ENCODE results near the gene CACNA1D.

CACNA1D gene

DNA sequence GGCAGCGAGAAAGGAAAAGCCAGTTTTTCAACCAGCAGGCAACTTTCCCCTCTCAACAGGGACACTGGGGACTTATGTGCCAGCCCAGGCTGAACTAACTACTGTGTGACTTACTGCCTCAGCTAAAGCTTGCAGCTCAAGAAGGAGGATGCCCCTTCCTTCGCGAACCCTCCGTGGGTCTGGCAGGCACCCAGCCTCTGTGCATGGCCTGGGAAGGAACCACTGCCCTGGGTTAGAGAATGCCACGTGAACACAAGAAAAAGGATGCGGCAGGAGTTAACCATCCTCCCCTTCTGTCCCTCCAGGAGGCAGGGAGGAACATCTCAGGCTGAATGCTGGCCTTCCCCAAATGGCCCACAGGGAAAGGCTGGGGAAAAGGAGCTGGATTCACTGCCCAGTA lies 322.8 kb downstream of the CACNA1D start:
- Histone ChIP-seq H3K79me2 (ENCODE audit: insufficient read depth, low read length) (no peaks in the 10 kb centered on the region), H3F3A (ENCODE audit: insufficient read depth) (0 out of 2 replicates have a peak, but pooled peaks cover 7% of the 10 kb centered on the region), H3K9ac (ENCODE audit: low read length) (no peak overlapping the region), H3K36me3 (ENCODE audit: low read length) (0 out of 2 replicates have a peak, but pooled peaks cover 2% of the 10 kb centered on the region), H3K27me3 (ENCODE audit: low read length) (no peaks in the 10 kb centered on the region), H3K9me3 (ENCODE audit: insufficient read depth, low read length) (no peaks in the 10 kb centered on the region), H3K9me2 (replicated peaks; ENCODE audit: insufficient read depth, low read length) (no peaks in the 10 kb centered on the region), H2AFZ (ENCODE audit: low read depth, low read length, severe bottlenecking) (no peak overlapping the region), H3K27ac (ENCODE audit: low read depth, low read length) (no peak overlapping the region), H3K4me3 (ENCODE audit: insufficient read depth, low read length, poor library complexity, severe bottlenecking) (no peak overlapping the region), H3K4me2 (ENCODE audit: low read depth, low read length, poor library complexity, severe bottlenecking) (no peak overlapping the region), H4K20me1 (ENCODE audit: low read depth, low read length) (no peaks in the 10 kb centered on the region)
- TF ChIP-seq, protein P1, sequence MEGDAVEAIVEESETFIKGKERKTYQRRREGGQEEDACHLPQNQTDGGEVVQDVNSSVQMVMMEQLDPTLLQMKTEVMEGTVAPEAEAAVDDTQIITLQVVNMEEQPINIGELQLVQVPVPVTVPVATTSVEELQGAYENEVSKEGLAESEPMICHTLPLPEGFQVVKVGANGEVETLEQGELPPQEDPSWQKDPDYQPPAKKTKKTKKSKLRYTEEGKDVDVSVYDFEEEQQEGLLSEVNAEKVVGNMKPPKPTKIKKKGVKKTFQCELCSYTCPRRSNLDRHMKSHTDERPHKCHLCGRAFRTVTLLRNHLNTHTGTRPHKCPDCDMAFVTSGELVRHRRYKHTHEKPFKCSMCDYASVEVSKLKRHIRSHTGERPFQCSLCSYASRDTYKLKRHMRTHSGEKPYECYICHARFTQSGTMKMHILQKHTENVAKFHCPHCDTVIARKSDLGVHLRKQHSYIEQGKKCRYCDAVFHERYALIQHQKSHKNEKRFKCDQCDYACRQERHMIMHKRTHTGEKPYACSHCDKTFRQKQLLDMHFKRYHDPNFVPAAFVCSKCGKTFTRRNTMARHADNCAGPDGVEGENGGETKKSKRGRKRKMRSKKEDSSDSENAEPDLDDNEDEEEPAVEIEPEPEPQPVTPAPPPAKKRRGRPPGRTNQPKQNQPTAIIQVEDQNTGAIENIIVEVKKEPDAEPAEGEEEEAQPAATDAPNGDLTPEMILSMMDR (IDR thresholded peaks at IDR 0.05; ENCODE audit: insufficient read depth, low read length, poor library complexity, severe bottlenecking), result no peak
- no peak for TF ChIP-seq EZH2phosphoT487 (conservative IDR thresholded peaks at IDR 0.05; ENCODE audit: low read length)

DNA sequence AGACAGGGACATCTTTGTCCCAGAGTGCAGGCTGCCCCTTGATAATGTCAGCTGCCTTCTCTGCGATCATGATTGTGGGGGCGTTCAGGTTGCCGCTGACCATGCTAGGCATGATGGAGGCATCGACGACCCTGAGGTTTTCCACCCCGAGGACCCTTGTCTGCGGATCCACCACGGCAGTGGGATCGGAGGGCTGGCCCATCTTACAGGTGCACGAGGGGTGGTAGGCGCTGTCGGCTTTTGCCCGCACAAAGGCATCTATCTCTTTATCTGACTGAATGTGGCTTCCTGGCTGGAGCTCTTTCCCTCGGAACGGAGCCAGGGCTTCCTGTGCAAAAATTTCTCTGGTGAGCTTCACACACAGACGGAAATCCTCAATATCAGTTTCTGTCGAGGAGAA lies 323.4 kb downstream of the CACNA1D start:
- Histone ChIP-seq H3K9me3 (ENCODE audit: insufficient read depth, low read length) (no peaks in the 10 kb centered on the region), H3K27me3 (ENCODE audit: low read length) (no peaks in the 10 kb centered on the region), H3K27ac (ENCODE audit: low read depth, low read length) (no peak overlapping the region), H3K9ac (ENCODE audit: low read length) (no peak overlapping the region), H3K79me2 (ENCODE audit: insufficient read depth, low read length) (no peaks in the 10 kb centered on the region), H3K4me2 (ENCODE audit: low read depth, low read length, poor library complexity, severe bottlenecking) (no peak overlapping the region), H3K4me3 (ENCODE audit: insufficient read depth, low read length, poor library complexity, severe bottlenecking) (no peak overlapping the region), H2AFZ (ENCODE audit: low read depth, low read length, severe bottlenecking) (no peak overlapping the region), H3K9me2 (replicated peaks; ENCODE audit: insufficient read depth, low read length) (no peaks in the 10 kb centered on the region), H4K20me1 (ENCODE audit: low read depth, low read length) (no peaks in the 10 kb centered on the region), H3F3A (ENCODE audit: insufficient read depth) (0 out of 2 replicates have a peak, but pooled peaks cover 4% of the 10 kb centered on the region), H3K36me3 (ENCODE audit: low read length) (0 out of 2 replicates have a peak, but pooled peaks cover 2% of the 10 kb centered on the region)
- TF ChIP-seq, protein P1 (IDR thresholded peaks at IDR 0.05; ENCODE audit: insufficient read depth, low read length, poor library complexity, severe bottlenecking), result no peak
- no peak for TF ChIP-seq EZH2phosphoT487 (conservative IDR thresholded peaks at IDR 0.05; ENCODE audit: low read length)

DNA sequence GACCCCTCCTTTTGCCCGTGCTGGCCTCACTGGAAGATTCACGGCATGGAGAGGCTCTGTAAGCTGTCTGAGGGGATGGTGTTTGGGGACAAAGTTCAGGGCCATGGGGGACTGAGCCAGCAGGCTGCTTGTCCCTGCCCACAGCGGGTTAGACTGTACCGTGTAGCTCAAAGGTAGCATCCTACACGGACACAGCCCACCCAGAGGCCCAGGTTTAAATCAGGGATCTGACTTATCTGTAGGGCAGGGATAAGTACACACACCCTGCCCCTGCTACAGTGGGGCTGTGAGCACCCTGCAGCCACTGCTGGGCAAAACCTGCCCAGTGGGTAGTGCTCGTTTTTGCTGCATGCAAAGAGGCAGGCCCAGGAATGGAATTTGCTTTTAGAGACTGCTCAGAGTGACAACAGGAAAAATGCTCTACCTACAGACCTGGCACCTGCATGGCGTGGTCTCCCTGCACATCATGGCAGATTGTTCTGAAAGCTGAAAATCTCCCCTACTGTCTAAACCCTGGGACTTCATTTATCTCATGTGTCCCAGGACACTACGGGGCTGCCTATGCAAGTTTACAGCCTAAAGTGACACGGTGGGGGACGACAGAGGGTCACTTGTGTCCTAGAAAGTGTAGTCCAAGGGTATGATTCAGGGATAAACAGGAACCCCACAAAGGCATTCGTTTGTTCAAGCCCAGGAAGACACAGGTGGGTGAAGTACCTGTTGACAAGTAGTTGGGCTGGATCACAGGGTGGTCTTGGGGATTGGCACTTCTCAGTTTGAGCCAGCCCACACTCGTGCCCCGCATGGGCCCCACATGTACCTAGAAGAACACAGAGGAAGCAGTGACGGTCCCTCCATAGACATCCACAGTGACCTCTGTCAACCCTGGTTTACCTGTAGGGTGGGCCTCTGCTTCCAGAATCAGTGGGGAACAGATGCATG lies 324.1 kb downstream of the CACNA1D start:
- no peaks in the 10 kb centered on the region for H3K79me2 ChIP-seq (ENCODE audit: insufficient read depth, low read length)
- H2AFZ ChIP-seq (ENCODE audit: low read depth, low read length, severe bottlenecking), result no peak overlapping the region
- 0 out of 2 replicates have a peak, but pooled peaks cover 2% of the 10 kb centered on the region for H3K36me3 ChIP-seq (ENCODE audit: low read length)
- H3K9me2 ChIP-seq (replicated peaks; ENCODE audit: insufficient read depth, low read length), result no peaks in the 10 kb centered on the region
- H3K27ac ChIP-seq (ENCODE audit: low read depth, low read length), result no peak overlapping the region
- no peak overlapping the region for H3K4me2 ChIP-seq (ENCODE audit: low read depth, low read length, poor library complexity, severe bottlenecking)
- TF ChIP-seq, protein P1 (IDR thresholded peaks at IDR 0.05; ENCODE audit: insufficient read depth, low read length, poor library complexity, severe bottlenecking), result no peak
- no peak for TF ChIP-seq EZH2phosphoT487 (conservative IDR thresholded peaks at IDR 0.05; ENCODE audit: low read length)
- H3K9ac ChIP-seq (ENCODE audit: low read length), result no peak overlapping the region
- H3F3A ChIP-seq (ENCODE audit: insufficient read depth), result no peaks in the 10 kb centered on the region
- no peaks in the 10 kb centered on the region for H3K27me3 ChIP-seq (ENCODE audit: low read length)
- H3K9me3 ChIP-seq (ENCODE audit: insufficient read depth, low read length), result no peaks in the 10 kb centered on the region
- H4K20me1 ChIP-seq (ENCODE audit: low read depth, low read length), result no peaks in the 10 kb centered on the region
- no peak overlapping the region for H3K4me3 ChIP-seq (ENCODE audit: insufficient read depth, low read length, poor library complexity, severe bottlenecking)

Measured in SU-DHL-6 (cell line).